Colon (tissue), 2 donors: Measurements from ENCODE around the gene TCTN3.
"Not testable (repeated sequence)": the region's sequence is repeated elsewhere in the genome, so short reads cannot be mapped to it uniquely, and the experiment has no call there.

Source experiments
- FAIRE-seq: peaks from 2 replicates; lab custom pipeline; 2012; peaks lifted over from hg19 to GRCh38; lab: Jason Lieb, UNC
- donor health status: control.
- donor health status: control.

The TCTN3 gene

GRCh38 chr10:95688648-95689047 lies 5.1 kb downstream of the TCTN3 start:
- no peak for FAIRE-seq

GRCh38 chr10:95683966-95684365 lies 9.8 kb downstream of the TCTN3 start:
- no peak for FAIRE-seq

GRCh38 chr10:95675403-95676116 lies 18.2 kb downstream of the TCTN3 start:
- FAIRE-seq = no peak

GRCh38 chr10:95674643-95675042 lies 19.1 kb downstream of the TCTN3 start:
- FAIRE-seq = no peak

- not testable (repeated sequence) for FAIRE-seq
These were observed 21.1 kb downstream of the TCTN3 start for GRCh38 chr10:95672641-95673040.

GRCh38 chr10:95664543-95664942 lies 29.2 kb downstream of the TCTN3 start:
- FAIRE-seq = no peak

GRCh38 chr10:95663496-95663895 lies 30.2 kb downstream of the TCTN3 start:
- no peak for FAIRE-seq

- no peak for FAIRE-seq
These were observed 31.9 kb downstream of the TCTN3 start for GRCh38 chr10:95661818-95662217.

- FAIRE-seq = no peak
These were observed 33.4 kb downstream of the TCTN3 start for GRCh38 chr10:95660283-95660682.

- FAIRE-seq = no peak
These were observed 36.5 kb downstream of the TCTN3 start for GRCh38 chr10:95657250-95657649.

- no peak for FAIRE-seq
These were observed 37.2 kb downstream of the TCTN3 start, which contains the start of gene ALDH18A1 for GRCh38 chr10:95656291-95657164. Gene ALDH18A1 (minus strand): TSS chr10:95656711. CDS start chr10:95653377, 3,334 bp downstream.

- FAIRE-seq = no peak
These were observed 38.0 kb downstream of the TCTN3 start for GRCh38 chr10:95655571-95656290.

- no peak for FAIRE-seq
These were observed 39.8 kb downstream of the TCTN3 start for GRCh38 chr10:95653895-95654294.

- no peak for FAIRE-seq
These were observed 42.2 kb downstream of the TCTN3 start for GRCh38 chr10:95651346-95652060.

- FAIRE-seq = no peak
These were observed 43.5 kb downstream of the TCTN3 start for GRCh38 chr10:95650232-95650631.

- no peak for FAIRE-seq
These were observed 45.6 kb downstream of the TCTN3 start for GRCh38 chr10:95648138-95648537.

- no peak for FAIRE-seq
These were observed 47.6 kb downstream of the TCTN3 start for GRCh38 chr10:95646160-95646559.

GRCh38 chr10:95644901-95645300 lies 48.8 kb downstream of the TCTN3 start:
- no peak for FAIRE-seq

GRCh38 chr10:95640891-95641315 lies 52.8 kb downstream of the TCTN3 start:
- FAIRE-seq = no peak

GRCh38 chr10:95637911-95638310 lies 55.8 kb downstream of the TCTN3 start:
- FAIRE-seq = no peak

- FAIRE-seq = no peak
These were observed 56.6 kb downstream of the TCTN3 start for GRCh38 chr10:95637140-95637539.

- no peak for FAIRE-seq
These were observed 58.4 kb downstream of the TCTN3 start for GRCh38 chr10:95635319-95635733.
